Colonic mucosa (tissue), 4 donors: ENCODE measurements around the gene WDR82. TPM values are rescaled to one million over a fixed set of nuclear protein-coding genes. Genes with fewer than 3 reads are reported as not detected.

Experiments used
- DNase-seq: peaks from one replicate; pipeline ENCODE4 v3.0.0-alpha.2; 2020
- H3K27ac ChIP-seq: fragments of 200-600 bp; one replicate; pipeline ENCODE4 v1.8.0; 2021
- H3K27me3 ChIP-seq: fragments of 200-600 bp; one replicate; pipeline ENCODE4 v1.8.0; 2021
- H3K36me3 ChIP-seq: fragments of 200-600 bp; one replicate; pipeline ENCODE4 v1.8.0; 2021
- H3K4me1 ChIP-seq: fragments of 200-600 bp; one replicate; pipeline ENCODE4 v1.8.0; 2021; ENCODE audit warnings: mild to moderate bottlenecking
- H3K4me3 ChIP-seq: fragments of 200-600 bp; one replicate; pipeline ENCODE4 v1.8.0; 2021
- H3K9ac ChIP-seq, 2 donors: one replicate each; pipeline ENCODE4 v1.7.0; 2013; ENCODE audit warnings: control low read depth in 2 of 2, low read depth in 2 of 2, low read length in 2 of 2
- H3K9me3 ChIP-seq: fragments of 200-600 bp; one replicate; pipeline ENCODE4 v1.8.0; 2021
- intact Hi-C: fragments of 100-400 bp; cut with DNase I; formaldehyde crosslinking; loops from one replicate; pipeline ENCODE4 v1.14.1; 2022
- total RNA-seq, 2 donors: library from RNA; stranded (reverse); fragmentation: NEBNext Ultra II Directional in 1 of 2; extraction: Animal tissue kit (Norgen Biotek cat#: 25700) in 1 of 2; gene quantifications; one replicate each; pipeline ENCODE4 v1.2.1, GENCODE V29; 2021
- TF ChIP-seq, protein P1 (sequence below): fragments of 200-600 bp; IDR thresholded peaks from one replicate; pipeline ENCODE4 v1.8.0; 2022; ENCODE audit warnings: antibody characterized with exemption, mild to moderate bottlenecking
- donor health status: healthy.
- donor health status: DM: no; HTN: no; CAD: no.
- donor health status: DM: no; HTN: no; CAD: no.

The WDR82 gene
- total RNA-seq, 2 donors from 2014 or later: 65.7 to 67.0 TPM

DNA sequence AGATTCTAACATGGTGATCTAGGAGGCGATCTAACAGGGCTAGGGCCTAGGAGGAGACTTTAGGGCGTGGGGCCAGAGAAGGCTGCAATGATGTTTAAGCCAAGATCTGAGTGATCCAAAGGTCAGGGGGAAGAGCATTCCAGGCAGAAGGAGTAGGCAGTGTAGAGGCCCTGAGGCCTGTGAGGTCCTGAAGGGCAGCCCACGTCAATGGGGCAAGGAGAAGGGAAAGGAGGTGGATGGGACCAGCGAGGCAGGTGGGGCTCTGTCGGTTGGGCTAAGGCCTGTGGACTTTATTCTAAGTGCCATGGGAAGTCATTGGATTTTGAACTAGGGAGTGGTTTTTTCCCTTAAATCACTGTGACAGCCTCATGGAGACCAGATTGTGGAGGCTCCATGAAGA, 27.5 kb upstream of the WDR82 start:
- Histone ChIP-seq H3K36me3 (no peaks in the 10 kb centered on the region), H3K4me3 (no peak overlapping the region), H3K9ac (no peak overlapping the region), H3K27me3 (no peaks in the 10 kb centered on the region), H3K9me3 (no peaks in the 10 kb centered on the region), H3K27ac (no peak overlapping the region), H3K4me1 (peaks cover 3% of the 10 kb centered on the region)
- TF ChIP-seq, protein P1, sequence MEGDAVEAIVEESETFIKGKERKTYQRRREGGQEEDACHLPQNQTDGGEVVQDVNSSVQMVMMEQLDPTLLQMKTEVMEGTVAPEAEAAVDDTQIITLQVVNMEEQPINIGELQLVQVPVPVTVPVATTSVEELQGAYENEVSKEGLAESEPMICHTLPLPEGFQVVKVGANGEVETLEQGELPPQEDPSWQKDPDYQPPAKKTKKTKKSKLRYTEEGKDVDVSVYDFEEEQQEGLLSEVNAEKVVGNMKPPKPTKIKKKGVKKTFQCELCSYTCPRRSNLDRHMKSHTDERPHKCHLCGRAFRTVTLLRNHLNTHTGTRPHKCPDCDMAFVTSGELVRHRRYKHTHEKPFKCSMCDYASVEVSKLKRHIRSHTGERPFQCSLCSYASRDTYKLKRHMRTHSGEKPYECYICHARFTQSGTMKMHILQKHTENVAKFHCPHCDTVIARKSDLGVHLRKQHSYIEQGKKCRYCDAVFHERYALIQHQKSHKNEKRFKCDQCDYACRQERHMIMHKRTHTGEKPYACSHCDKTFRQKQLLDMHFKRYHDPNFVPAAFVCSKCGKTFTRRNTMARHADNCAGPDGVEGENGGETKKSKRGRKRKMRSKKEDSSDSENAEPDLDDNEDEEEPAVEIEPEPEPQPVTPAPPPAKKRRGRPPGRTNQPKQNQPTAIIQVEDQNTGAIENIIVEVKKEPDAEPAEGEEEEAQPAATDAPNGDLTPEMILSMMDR: no peak
- intact Hi-C loops: no loop called here
- peak; percentile 50 for DNase-seq

DNA sequence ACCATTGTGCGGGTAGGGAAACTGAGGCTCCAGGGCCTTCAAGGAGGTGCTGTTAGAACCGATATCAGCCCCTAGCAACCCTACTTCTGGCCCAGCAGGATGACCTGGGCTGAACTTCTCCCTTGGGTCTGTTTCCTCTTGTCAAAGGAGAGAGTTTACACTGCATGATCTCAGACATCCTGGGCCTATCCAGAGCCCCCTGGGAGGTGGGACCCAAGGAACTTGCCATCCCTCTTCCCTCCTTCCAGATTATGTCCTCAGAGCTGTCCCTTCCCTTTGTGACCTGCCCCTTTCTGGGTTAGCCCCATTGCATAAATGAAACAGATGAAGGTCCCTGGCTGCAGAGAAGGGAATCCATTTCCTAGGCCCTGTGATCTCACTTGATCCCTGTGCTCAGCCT, 25.4 kb upstream of the WDR82 start:
- Histone ChIP-seq H3K9ac (no peak overlapping the region), H3K4me1 (peaks cover 6% of the 10 kb centered on the region), H3K4me3 (no peak overlapping the region), H3K9me3 (no peaks in the 10 kb centered on the region), H3K36me3 (no peaks in the 10 kb centered on the region), H3K27ac (no peak overlapping the region), H3K27me3 (no peaks in the 10 kb centered on the region)
- TF ChIP-seq, protein P1: no peak
- intact Hi-C loops: no loop called here
- no peak for DNase-seq

DNA sequence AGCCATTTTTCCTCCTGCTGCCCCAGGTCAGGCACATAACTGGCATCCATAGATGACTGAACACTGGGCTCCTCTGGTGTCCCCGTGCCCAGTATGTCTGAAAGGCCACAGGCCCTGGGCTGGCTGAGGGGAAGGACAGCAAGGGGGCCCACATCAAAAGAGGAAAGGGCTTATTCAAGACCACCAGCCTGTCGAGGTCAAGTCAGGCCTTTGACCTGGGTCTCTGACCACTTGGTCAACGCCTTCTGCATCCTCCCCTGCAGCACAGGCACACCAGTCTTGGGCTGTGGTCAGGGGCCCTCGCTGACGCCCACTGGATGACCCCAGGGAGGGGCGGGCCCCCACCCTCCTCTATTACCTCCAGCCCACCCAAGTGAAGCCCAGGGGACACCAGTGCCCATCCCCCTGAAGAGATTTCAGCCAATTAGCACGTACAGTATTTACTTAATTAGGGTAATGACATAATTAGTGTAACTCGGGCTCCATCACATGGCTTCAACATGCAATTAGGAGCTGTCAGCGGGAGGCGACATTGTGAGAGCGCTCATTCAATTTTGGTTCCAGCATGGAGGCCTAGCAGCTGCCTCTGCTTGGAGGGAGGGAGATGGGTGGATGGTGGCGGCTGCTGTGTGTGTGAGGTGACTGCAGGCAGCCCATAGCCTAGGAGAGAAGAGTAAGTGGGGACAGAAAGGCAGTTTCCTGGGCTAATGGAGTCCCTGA, 24.1 kb upstream of the WDR82 start:
- TF ChIP-seq, protein P1: no peak
- Histone ChIP-seq H3K4me1 (peaks cover 6% of the 10 kb centered on the region), H3K27ac (no peak overlapping the region), H3K27me3 (no peaks in the 10 kb centered on the region), H3K9me3 (no peaks in the 10 kb centered on the region), H3K9ac (no peak overlapping the region), H3K36me3 (no peaks in the 10 kb centered on the region), H3K4me3 (no peak overlapping the region)
- no peak for DNase-seq
- intact Hi-C loops: no loop called here

DNA sequence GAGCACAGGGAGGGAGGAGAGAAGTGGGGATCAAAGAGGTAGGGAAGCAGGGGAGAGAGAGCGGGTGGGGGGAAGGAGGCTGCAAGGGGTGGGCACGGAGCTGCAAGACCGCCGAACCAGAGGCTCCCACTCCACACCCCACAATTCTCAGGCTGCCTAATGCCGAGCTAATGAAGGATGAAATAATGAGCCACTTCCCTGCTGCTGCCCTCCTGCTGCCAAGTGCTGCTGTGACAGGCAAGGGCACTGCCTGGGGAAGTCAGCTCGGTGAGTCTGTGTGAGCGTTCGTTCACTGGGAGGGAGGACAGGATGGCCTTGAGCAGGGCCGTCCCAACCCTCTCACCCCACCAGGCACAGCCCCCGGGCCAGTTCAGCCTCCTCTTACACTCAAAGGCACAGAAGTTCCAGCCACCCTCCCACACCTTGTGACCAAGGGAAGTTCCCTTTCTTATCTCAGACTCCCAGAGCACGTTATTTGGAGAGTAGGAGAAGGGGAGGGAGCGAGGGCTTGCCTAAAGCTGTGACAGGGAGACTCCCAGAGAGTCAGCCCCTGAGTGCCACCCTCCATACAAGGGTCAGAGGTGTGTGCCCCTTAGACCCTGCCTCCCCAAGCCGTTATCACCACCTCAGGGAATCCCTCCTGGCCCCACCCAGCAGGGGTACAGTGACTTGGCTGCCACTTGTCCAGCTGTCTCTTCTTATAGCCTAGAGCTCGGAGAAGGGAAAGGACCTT, 21.6 kb upstream of the WDR82 start:
- intact Hi-C loops: no loop called here
- Histone ChIP-seq H3K9ac (no peak overlapping the region), H3K27me3 (no peaks in the 10 kb centered on the region), H3K9me3 (no peaks in the 10 kb centered on the region), H3K36me3 (no peaks in the 10 kb centered on the region), H3K4me1 (peaks cover 2% of the 10 kb centered on the region), H3K4me3 (no peak overlapping the region), H3K27ac (no peak overlapping the region)
- TF ChIP-seq, protein P1: no peak
- DNase-seq: no peak

DNA sequence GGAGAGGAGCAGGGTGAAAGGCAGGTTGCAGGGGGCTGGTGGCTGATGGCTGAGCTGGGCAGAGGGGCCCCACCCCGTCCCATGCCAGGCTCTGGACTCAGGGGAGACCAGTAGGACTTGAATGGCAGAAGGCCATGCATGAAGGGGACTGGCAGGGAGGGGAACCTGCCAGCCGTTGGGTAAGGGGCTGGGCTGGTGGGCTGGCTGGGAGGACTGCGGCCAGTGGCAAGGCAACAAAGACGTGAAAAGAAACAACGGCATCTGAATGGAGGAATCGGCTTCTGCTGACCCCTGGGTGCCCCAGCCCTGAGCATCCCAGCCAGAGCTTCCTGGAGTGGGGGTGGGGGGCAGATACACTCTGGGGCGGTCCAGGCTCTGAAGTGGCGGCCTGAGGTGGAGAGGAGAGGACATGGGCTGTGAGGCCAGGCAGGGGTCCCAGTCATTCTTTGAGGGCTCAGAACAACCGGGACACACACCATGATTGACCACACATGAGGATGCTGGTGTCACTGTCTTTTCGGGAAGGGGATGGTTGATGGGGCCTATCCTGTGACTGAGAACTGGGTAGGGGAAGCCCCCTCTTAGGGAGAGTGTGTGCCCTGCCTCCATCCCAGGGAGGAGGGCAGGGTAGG, 20.9 kb upstream of the WDR82 start:
- Histone ChIP-seq H3K27me3 (no peaks in the 10 kb centered on the region), H3K4me1 (peaks cover 2% of the 10 kb centered on the region), H3K9me3 (no peaks in the 10 kb centered on the region), H3K36me3 (no peaks in the 10 kb centered on the region), H3K9ac (no peak overlapping the region), H3K27ac (no peak overlapping the region), H3K4me3 (no peak overlapping the region)
- intact Hi-C loops: no loop called here
- TF ChIP-seq, protein P1: no peak
- DNase-seq: no peak
